IMR-90 (cell line): ENCODE measurements around the gene LYZ. TPM values are rescaled to one million over a fixed set of nuclear protein-coding genes. Genes with fewer than 3 reads are reported as not detected.
A peak's percentile ranks its signal among the peaks of the same experiment; 100 is the strongest.

Source experiments
- ATAC-seq: fragments of 200-7000 bp; cut with Tn5 transposase; 2 replicates; pipeline ENCODE4 v1.9.1; 2020; ENCODE audit warnings: low read depth, mild to moderate bottlenecking, moderate library complexity
- BruUV-seq: library from RNA; stranded (reverse); fragments of 400-500 nt; replicated peaks from 2 replicates; lab custom pipeline; 2021; lab: Mats Ljungman, UMichigan
- CTCF ChIA-PET: fragments of 300-600 bp; formaldehyde crosslinking; extraction: SDS; loops from one replicate; lab custom pipeline; 2021; ENCODE audit warnings: antibody characterized with exemption; lab: Yijun Ruan, JAX
- POLR2A ChIA-PET: fragments of 300-600 bp; sonication (Branson Sonifier 250); formaldehyde crosslinking; loops from one replicate; lab custom pipeline; 2022; ENCODE audit warnings: antibody characterized with exemption; ENCODE audit not compliant: unreplicated experiment; lab: Charles Lee
- DNase-seq: peaks from one replicate; pipeline ENCODE4 v3.0.0; 2013
- H2AFZ ChIP-seq: replicated peaks from 2 replicates; pipeline ENCODE3; 2013; ENCODE audit warnings: low read length, mild to moderate bottlenecking; ENCODE audit not compliant: poor library complexity
- H2AK5ac ChIP-seq: 2 replicates; pipeline ENCODE4 v1.6.1; 2013; ENCODE audit warnings: low read depth, low read length, inconsistent platforms
- H2AK9ac ChIP-seq: replicated peaks from 2 replicates; pipeline ENCODE3; 2013; ENCODE audit warnings: mild to moderate bottlenecking, low read depth, low read length, moderate library complexity; ENCODE audit not compliant: poor library complexity
- H2BK120ac ChIP-seq: 2 replicates; pipeline ENCODE4 v1.6.1; 2013; ENCODE audit warnings: low read depth, low read length, inconsistent platforms
- H2BK15ac ChIP-seq: 3 replicates; pipeline ENCODE4 v1.6.1; 2013; ENCODE audit warnings: low read depth, low read length, inconsistent platforms
- H2BK20ac ChIP-seq: 2 replicates; pipeline ENCODE4 v1.6.1; 2013; ENCODE audit warnings: low read depth, mild to moderate bottlenecking, inconsistent platforms, low read length, moderate library complexity
- H2BK5ac ChIP-seq: 2 replicates; pipeline ENCODE4 v1.6.1; 2013; ENCODE audit warnings: mild to moderate bottlenecking, low read depth, low read length, inconsistent platforms; ENCODE audit not compliant: poor library complexity, severe bottlenecking
- H3K14ac ChIP-seq: replicated peaks from 2 replicates; pipeline ENCODE4 v1.6.1; 2013; ENCODE audit warnings: low read depth, low read length, inconsistent platforms
- H3K18ac ChIP-seq: 2 replicates; pipeline ENCODE4 v1.6.1; 2013; ENCODE audit warnings: low read depth, low read length, control low read depth
- H3K23ac ChIP-seq: 2 replicates; pipeline ENCODE4 v1.6.1; 2013; ENCODE audit warnings: low read depth, low read length, inconsistent platforms
- H3K27ac ChIP-seq: 2 replicates; pipeline ENCODE4 v1.5.1; 2013; ENCODE audit warnings: mild to moderate bottlenecking, control low read depth, low read length; ENCODE audit not compliant: insufficient read depth
- H3K27me3 ChIP-seq: 2 replicates; pipeline ENCODE4 v1.6.1; 2013; ENCODE audit warnings: low read length; ENCODE audit not compliant: control insufficient read depth, insufficient read depth
- H3K36me3 ChIP-seq: 2 replicates; pipeline ENCODE4 v1.6.1; 2013; ENCODE audit warnings: low read length, mixed read lengths; ENCODE audit not compliant: control insufficient read depth, insufficient read depth
- H3K4ac ChIP-seq: 2 replicates; pipeline ENCODE4 v1.6.1; 2013; ENCODE audit warnings: low read depth, low read length, inconsistent platforms
- H3K4me1 ChIP-seq: 2 replicates; pipeline ENCODE4 v1.6.1; 2013; ENCODE audit warnings: low read length, mixed read lengths; ENCODE audit not compliant: control insufficient read depth, insufficient read depth
- H3K4me2 ChIP-seq: 2 replicates; pipeline ENCODE4 v1.6.1; 2013; ENCODE audit warnings: low read depth, mild to moderate bottlenecking, control low read depth, low read length, moderate library complexity
- H3K4me3 ChIP-seq: 2 replicates; pipeline ENCODE4 v1.5.1; 2013; ENCODE audit warnings: low read depth, mild to moderate bottlenecking, control low read depth, low read length, moderate library complexity; ENCODE audit not compliant: insufficient read depth
- H3K56ac ChIP-seq: 2 replicates; pipeline ENCODE4 v1.6.1; 2013; ENCODE audit warnings: low read length, inconsistent platforms; ENCODE audit not compliant: insufficient read depth; ENCODE audit errors: extremely low read depth
- H3K79me1 ChIP-seq, 2 experiments: 2 replicates each; pipeline ENCODE4 v1.6.1; 2013; ENCODE audit warnings: low read length in 2 of 2, inconsistent platforms in 1 of 2, low read depth in 1 of 2
- H3K9ac ChIP-seq: 2 replicates; pipeline ENCODE4 v1.6.1; 2013; ENCODE audit warnings: low read depth, low read length, control low read depth
- H3K9me1 ChIP-seq: 2 replicates; pipeline ENCODE4 v1.6.1; 2013; ENCODE audit warnings: low read length, inconsistent platforms; ENCODE audit not compliant: insufficient read depth
- H3K9me3 ChIP-seq: 2 replicates; pipeline ENCODE4 v1.6.1; 2013; ENCODE audit warnings: low read length; ENCODE audit not compliant: control insufficient read depth, insufficient read depth
- H4K20me1 ChIP-seq: 2 replicates; pipeline ENCODE4 v1.6.1; 2013; ENCODE audit warnings: low read length, inconsistent platforms; ENCODE audit not compliant: insufficient read depth
- H4K5ac ChIP-seq: 2 replicates; pipeline ENCODE4 v1.6.1; 2013; ENCODE audit warnings: mild to moderate bottlenecking, low read depth, low read length, control low read depth
- H4K8ac ChIP-seq, 2 experiments: 2 replicates each; pipeline ENCODE4 v1.6.1; 2013; ENCODE audit warnings: low read depth in 2 of 2, low read length in 2 of 2, control low read depth in 1 of 2, inconsistent platforms in 1 of 2
- H4K91ac ChIP-seq: 2 replicates; pipeline ENCODE4 v1.6.1; 2013; ENCODE audit warnings: low read depth, low read length, inconsistent platforms; ENCODE audit not compliant: insufficient read depth
- BHLHE40 ChIP-seq: fragments of 150-350 bp; IDR thresholded peaks from 2 replicates; pipeline ENCODE4 v1.6.1; 2016; ENCODE audit warnings: mild to moderate bottlenecking, low read depth, low read length
- CEBPB ChIP-seq: IDR thresholded peaks from 2 replicates; pipeline ENCODE4 v1.6.1; 2012; ENCODE audit warnings: low read depth, low read length, improper control_type of control experiment
- CHD1 ChIP-seq: IDR thresholded peaks from 2 replicates; pipeline ENCODE4 v1.6.1; 2012; ENCODE audit warnings: low read depth, low read length, improper control_type of control experiment
- FOS ChIP-seq: fragments of 150-350 bp; IDR thresholded peaks from 2 replicates; pipeline ENCODE4 v1.6.1; 2016; ENCODE audit warnings: low read depth, low read length
- MAFK ChIP-seq: IDR thresholded peaks from 2 replicates; pipeline ENCODE4 v1.6.1; 2012; ENCODE audit warnings: low read depth, low read length, improper control_type of control experiment
- MAZ ChIP-seq: IDR thresholded peaks from 2 replicates; pipeline ENCODE4 v1.6.1; 2012; ENCODE audit warnings: low read depth, mild to moderate bottlenecking, low read length, improper control_type of control experiment, moderate library complexity, borderline replicate concordance
- MXI1 ChIP-seq: IDR thresholded peaks from 2 replicates; pipeline ENCODE4 v1.6.1; 2012; ENCODE audit warnings: low read depth, mild to moderate bottlenecking, low read length, moderate library complexity, borderline replicate concordance
- NFE2L2 ChIP-seq: fragments of 150-350 bp; IDR thresholded peaks from 2 replicates; pipeline ENCODE4 v1.6.1; 2016; ENCODE audit warnings: low read depth, mild to moderate bottlenecking, low read length
- POLR2A ChIP-seq: IDR thresholded peaks from 2 replicates; pipeline ENCODE4 v1.6.1; 2012; ENCODE audit warnings: mild to moderate bottlenecking, low read depth, low read length
- RCOR1 ChIP-seq: IDR thresholded peaks from 2 replicates; pipeline ENCODE4 v1.6.1; 2012; ENCODE audit warnings: mild to moderate bottlenecking, low read length, improper control_type of control experiment; ENCODE audit not compliant: insufficient replicate concordance
- SMC3 ChIP-seq: fragments of 150-350 bp; IDR thresholded peaks from 2 replicates; pipeline ENCODE4 v1.6.1; 2016; ENCODE audit warnings: low read depth, mild to moderate bottlenecking, antibody characterized with exemption, low read length, moderate library complexity
- WGBS, 2 experiments: methylation state at CpG; one replicate each; pipeline versions ENCODE4 v1.1.5 to v1.1.7; 2013; ENCODE audit warnings: missing lambda C conversion rate in 2 of 2; ENCODE audit not compliant: insufficient read length in 1 of 2; ENCODE audit errors: extremely low coverage in 2 of 2; 5-methylcytosine and 5-hydroxymethylcytosine counted together
- dilution Hi-C: fragments of 300-500 bp; cut with HindIII; formaldehyde crosslinking; loops from one replicate; pipeline ENCODE4 v1.14.3; 2018; ENCODE audit warnings: low sequenced_read_pairs; ENCODE audit not compliant: unreplicated experiment
- in situ Hi-C: fragments of 300-500 bp; cut with MboI; formaldehyde crosslinking; loops from 3 replicates; pipeline ENCODE4 v1.14.3; 2019; ENCODE audit warnings: low sequenced_read_pairs, inconsistent platforms, mixed read lengths
- intact Hi-C: fragments of 100-400 bp; cut with micrococcal nuclease; formaldehyde crosslinking; loops from 2 replicates; pipeline ENCODE4 v1.10.0; 2022
- polyA plus RNA-seq, 3 experiments: library from polyadenylated mRNA; depleted of rRNA; stranded (reverse); fragments of >200 nt; gene quantifications; 2 replicates each; pipeline ENCODE4 v1.2.3, GENCODE V29; 2012; ENCODE audit warnings: low replicate concordance in 1 of 3
- total RNA-seq: library from RNA; depleted of rRNA; stranded (reverse); fragments of >200 nt; gene quantifications from 2 replicates; pipeline ENCODE4 v1.2.3, GENCODE V29; 2012
- TF ChIP-seq, protein P1 (sequence below): fragments of 150-350 bp; IDR thresholded peaks from 2 replicates; pipeline ENCODE4 v1.6.1; 2017; ENCODE audit warnings: mild to moderate bottlenecking, antibody characterized with exemption, low read length, low read depth

LYZ gene
- total and polyA plus RNA-seq, 2 of the 4 experiments (the other 2 are of a cell fraction) = not detected

DNA sequence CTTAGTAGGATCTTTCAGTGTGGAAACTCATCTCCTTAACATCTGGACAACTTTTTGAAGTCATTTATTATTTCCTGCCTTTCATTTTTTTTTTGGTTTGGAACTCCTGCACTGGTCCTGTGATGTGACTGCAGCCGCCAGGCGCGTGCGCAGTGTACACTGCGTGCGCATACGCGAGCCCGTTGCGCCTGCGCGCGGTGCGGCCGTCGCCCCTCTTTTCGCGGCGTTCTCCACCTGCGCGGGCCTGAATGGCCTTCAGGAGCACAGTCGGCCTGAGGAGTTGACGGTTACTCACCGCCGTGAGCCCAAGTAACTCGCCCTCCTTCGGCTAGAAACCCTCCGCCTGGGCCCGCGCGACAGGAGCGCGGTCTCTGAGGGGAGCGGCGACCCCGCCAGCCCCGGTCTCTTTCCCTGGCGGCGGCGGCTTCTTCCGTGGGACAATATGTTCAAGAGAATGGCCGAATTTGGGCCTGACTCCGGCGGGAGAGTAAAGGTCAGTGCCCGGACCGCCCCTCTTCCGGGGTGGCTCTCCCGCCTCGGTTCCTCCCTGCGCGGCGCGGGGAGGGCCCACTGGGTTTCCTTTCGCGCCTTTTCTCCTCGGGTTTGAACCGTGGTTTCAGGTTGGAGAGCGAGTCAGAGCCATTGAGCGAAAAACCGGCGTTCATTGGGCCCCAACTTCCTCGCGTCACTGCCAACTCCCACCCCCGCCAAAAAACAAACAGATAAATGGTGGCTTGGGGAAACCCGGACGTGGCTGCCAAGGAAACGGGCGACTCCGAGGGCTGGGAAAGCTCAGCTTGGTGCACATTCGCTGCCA, 11.6 kb downstream of the LYZ start, which contains the start of gene YEATS4:
TSS of gene YEATS4 (plus strand) at position 213 of the 817 bp plus-strand sequence. CDS start at position 443, 230 bp downstream.
- Histone ChIP-seq H2AFZ (peak within 1 kb of the TSS; percentile 98), H3K56ac (peak within 1 kb of the TSS; percentile 67; the same call in 1 of the 2 replicates), H2AK5ac (no peak within 1 kb of the TSS), H4K8ac (peak within 1 kb of the TSS; percentile 78 to 86), H3K4me1 (no peaks in the 10 kb centered on the region), H3K4me3 (peak within 1 kb of the TSS; percentile 73), H3K9me1 (no peaks in the 10 kb centered on the region), H2BK120ac (no peak within 1 kb of the TSS; the same call in 1 of the 2 replicates), H4K5ac (peak within 1 kb of the TSS; percentile 51), H3K18ac (peak within 1 kb of the TSS; percentile 24; the same call in 1 of the 2 replicates), H2BK15ac (no peak within 1 kb of the TSS), H2BK20ac (no peak within 1 kb of the TSS), H3K23ac (peak within 1 kb of the TSS; percentile 9; the same call in 1 of the 2 replicates), H3K9ac (peak within 1 kb of the TSS; percentile 49), H3K4ac (peak within 1 kb of the TSS; percentile 63), H3K27me3 (0 out of 2 replicates have a peak, but pooled peaks cover 2% of the 10 kb centered on the region), H4K20me1 (no peaks in the 10 kb centered on the region), H3K27ac (peak within 1 kb of the TSS; percentile 55), H3K14ac (peak within 1 kb of the TSS; percentile 77; the same call in 1 of the 2 replicates), H3K9me3 (no peaks in the 10 kb centered on the region), H3K79me1 (peaks cover 3 to 4% of the 10 kb centered on the region in 2 experiments; a peak in 3 of 4 replicates), H3K4me2 (peak within 1 kb of the TSS; percentile 82), H3K36me3 (no peaks in the 10 kb centered on the region), H4K91ac (peak within 1 kb of the TSS; percentile 24; the same call in 1 of the 2 replicates), H2BK5ac (peak within 1 kb of the TSS; percentile 58), H2AK9ac (peak within 1 kb of the TSS; percentile 87)
- no TSS peak for BruUV-seq
- CTCF ChIA-PET = no interaction called here
- dilution Hi-C loops (no loop called here), in situ Hi-C loops (no loop called here), intact Hi-C loops (loop anchor here (10.0 kb wide), 1 partner anchor 375 kb away; the partner anchor contains the start of gene RAB3IP)
- POLR2A ChIA-PET = no interaction called here
- ATAC-seq = peak; percentile 96
- peak; percentile 84 for TF ChIP-seq MXI1
- no peak for TF ChIP-seq CEBPB
- no peak for TF ChIP-seq SMC3
- no peak for TF ChIP-seq NFE2L2
- TF ChIP-seq MAFK = no peak
- TF ChIP-seq, protein P1, sequence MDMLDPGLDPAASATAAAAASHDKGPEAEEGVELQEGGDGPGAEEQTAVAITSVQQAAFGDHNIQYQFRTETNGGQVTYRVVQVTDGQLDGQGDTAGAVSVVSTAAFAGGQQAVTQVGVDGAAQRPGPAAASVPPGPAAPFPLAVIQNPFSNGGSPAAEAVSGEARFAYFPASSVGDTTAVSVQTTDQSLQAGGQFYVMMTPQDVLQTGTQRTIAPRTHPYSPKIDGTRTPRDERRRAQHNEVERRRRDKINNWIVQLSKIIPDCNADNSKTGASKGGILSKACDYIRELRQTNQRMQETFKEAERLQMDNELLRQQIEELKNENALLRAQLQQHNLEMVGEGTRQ = no peak
- no peak for TF ChIP-seq FOS
- peak; percentile 26; the same call in 1 of the 2 replicates for TF ChIP-seq MAZ
- no peak for TF ChIP-seq CHD1
- no peak for TF ChIP-seq BHLHE40
- peak; percentile 14 for TF ChIP-seq RCOR1
- TF ChIP-seq POLR2A = peak; percentile 70; the same call in 1 of the 2 replicates
- DNase-seq = peak; percentile 88
- WGBS, 2 experiments = 1% methylated on average over 54 of the region's 70 CpGs; no CpG with 5 or more reads in 1 of the 2 experiments
